Right lobe of liver (tissue), 4 donors: Measurements from ENCODE around the gene RBM47.

Experiments
- CTCF ChIP-seq, 4 donors: fragments of 200-600 bp in 3 of 4; fragments of 450-650 bp in 1 of 4; IDR thresholded peaks; one replicate each; pipeline versions ENCODE4 v1.5.1 to v1.8.0; 2016 to 2022; ENCODE audit warnings: antibody characterized with exemption in 4 of 4, mild to moderate bottlenecking in 2 of 4
- POLR2A ChIP-seq: fragments of 450-650 bp; IDR thresholded peaks from one replicate; pipeline ENCODE4 v1.6.1; 2017; ENCODE audit warnings: antibody characterized with exemption, mild to moderate bottlenecking
- donor health status: DM: no; HTN: no; CAD: no.
- donor health status: DM: no; HTN: no; CAD: no.
- donor health status: DM: no; HTN: yes; CAD: no.

DNA sequence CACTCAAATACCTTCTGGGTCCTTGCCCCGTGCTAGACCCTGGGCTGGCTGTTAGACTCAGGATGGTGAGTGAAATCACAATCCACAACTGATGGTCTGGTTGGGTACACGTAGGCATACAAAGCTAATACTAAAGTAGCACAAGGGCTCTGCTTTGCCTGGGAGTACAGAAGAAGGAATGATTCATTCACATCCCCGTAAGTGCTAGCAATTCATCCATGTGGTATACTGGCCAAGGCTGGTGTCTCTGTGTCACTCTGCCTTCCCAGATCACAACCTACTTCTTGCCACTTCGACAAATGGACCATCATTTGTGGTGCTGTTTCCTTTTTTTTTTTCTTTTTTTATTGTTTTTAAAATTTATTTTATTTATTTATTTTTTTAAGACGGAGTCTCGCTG, 19.7 kb upstream of the RBM47 start:
- no peak for TF ChIP-seq CTCF (IDR thresholded peaks at IDR 0.05)
- TF ChIP-seq POLR2A = no peak
